ENCODE results near the gene SPTB. TPM values are rescaled to one million over a fixed set of nuclear protein-coding genes. Genes with fewer than 3 reads are reported as not detected.

SPTB gene
- total RNA-seq, 1 donor from 2014 or later, result 93.1 TPM

- DNase-seq (no peak), ATAC-seq (no peak)
- intact Hi-C loops (cut with micrococcal nuclease), result no loop called here
Observed at GRCh38 chr14:64804754-64805260, 74.9 kb downstream of the SPTB start.

- no peak for DNase-seq
- ATAC-seq, result no peak
Observed at GRCh38 chr14:64801800-64802199, 77.9 kb downstream of the SPTB start.

GRCh38 chr14:64801046-64801445, 78.7 kb downstream of the SPTB start:
- intact Hi-C loops (cut with micrococcal nuclease), result no loop called here
- ATAC-seq, result no peak
- DNase-seq, result no peak

More at GRCh38 chr14:64801800-64802199, 77.9 kb downstream of the SPTB start:
- intact Hi-C loops (cut with micrococcal nuclease), result no loop called here

- intact Hi-C loops (cut with micrococcal nuclease), result no loop called here
- DNase-seq, result peak; percentile 55
- peak; percentile 79 for ATAC-seq
Observed at GRCh38 chr14:64800000-64800399, 79.7 kb downstream of the SPTB start.

GRCh38 chr14:64799555-64799954, 80.2 kb downstream of the SPTB start:
- intact Hi-C loops (cut with micrococcal nuclease), result no loop called here
- no peak for DNase-seq
- ATAC-seq, result no peak

- DNase-seq, result no peak
- ATAC-seq, result no peak
- intact Hi-C loops (cut with micrococcal nuclease), result no loop called here
Observed at GRCh38 chr14:64796369-64796768, 83.3 kb downstream of the SPTB start.

- intact Hi-C loops (cut with micrococcal nuclease), result no loop called here
- ATAC-seq (no peak), DNase-seq (no peak)
Observed at GRCh38 chr14:64795921-64796320, 83.8 kb downstream of the SPTB start.

- intact Hi-C loops (cut with micrococcal nuclease), result no loop called here
- DNase-seq (no peak), ATAC-seq (no peak)
Observed at GRCh38 chr14:64795211-64795610, 84.5 kb downstream of the SPTB start.

GRCh38 chr14:64792871-64793560, 86.7 kb downstream of the SPTB start:
- intact Hi-C loops (cut with micrococcal nuclease), result no loop called here

GRCh38 chr14:64792231-64792630, 87.5 kb downstream of the SPTB start:
- DNase-seq, result no peak
- intact Hi-C loops (cut with micrococcal nuclease), result no loop called here
- no peak for ATAC-seq

More at GRCh38 chr14:64792871-64793560, 86.7 kb downstream of the SPTB start:
- no peak for ATAC-seq
- no peak for DNase-seq

- DNase-seq (no peak), ATAC-seq (no peak)
- intact Hi-C loops (cut with micrococcal nuclease), result no loop called here
Observed at GRCh38 chr14:64790478-64790877, 89.2 kb downstream of the SPTB start.

- ATAC-seq (no peak), DNase-seq (no peak)
- intact Hi-C loops (cut with micrococcal nuclease), result no loop called here
Observed at GRCh38 chr14:64789696-64790095, 90.0 kb downstream of the SPTB start.

GRCh38 chr14:64788706-64789105, 91.0 kb downstream of the SPTB start:
- ATAC-seq, result no peak
- intact Hi-C loops (cut with micrococcal nuclease), result no loop called here
- DNase-seq, result no peak

GRCh38 chr14:64787619-64788018, 92.1 kb downstream of the SPTB start:
- intact Hi-C loops (cut with micrococcal nuclease), result no loop called here

GRCh38 chr14:64786296-64787149, 93.2 kb downstream of the SPTB start:
- DNase-seq (peak; percentile 57), ATAC-seq (peak; percentile 73)
- intact Hi-C loops (cut with micrococcal nuclease), result no loop called here

More at GRCh38 chr14:64787619-64788018, 92.1 kb downstream of the SPTB start:
- no peak for ATAC-seq
- DNase-seq, result no peak

GRCh38 chr14:64784006-64784405, 95.7 kb downstream of the SPTB start:
- intact Hi-C loops (cut with micrococcal nuclease), result no loop called here
- DNase-seq (no peak), ATAC-seq (no peak)

GRCh38 chr14:64782196-64782595, 97.5 kb downstream of the SPTB start:
- intact Hi-C loops (cut with micrococcal nuclease), result no loop called here
- no peak for ATAC-seq

GRCh38 chr14:64779472-64779871, 100.2 kb downstream of the SPTB start:
- ATAC-seq, result peak; percentile 87
- peak; percentile 76 for DNase-seq
- intact Hi-C loops (cut with micrococcal nuclease), result no loop called here

More at GRCh38 chr14:64782196-64782595, 97.5 kb downstream of the SPTB start:
- DNase-seq, result no peak

GRCh38 chr14:64778104-64778754, 101.5 kb downstream of the SPTB start:
- DNase-seq (peak; percentile 62), ATAC-seq (peak; percentile 83)
- intact Hi-C loops (cut with micrococcal nuclease), result no loop called here

- intact Hi-C loops (cut with micrococcal nuclease), result no loop called here
- DNase-seq, result no peak
Observed at GRCh38 chr14:64777461-64777860, 102.2 kb downstream of the SPTB start.

More at GRCh38 chr14:64777461-64777860, 102.2 kb downstream of the SPTB start:
- ATAC-seq, result no peak

Measured in left ventricle myocardium superior (tissue), 1 donor.